OCI-M1 (cell line): ENCODE data around the gene ZCCHC8.
A peak's percentile ranks its signal among the peaks of the same experiment; 100 is the strongest.
"Not testable (repeated sequence)": the region's sequence is repeated elsewhere in the genome, so short reads cannot be mapped to it uniquely, and the experiment has no call there.

Source experiments
- DNase-seq: peaks from one replicate; lab custom pipeline; 2025; lab: John Stamatoyannopoulos, UW

The ZCCHC8 gene

DNA sequence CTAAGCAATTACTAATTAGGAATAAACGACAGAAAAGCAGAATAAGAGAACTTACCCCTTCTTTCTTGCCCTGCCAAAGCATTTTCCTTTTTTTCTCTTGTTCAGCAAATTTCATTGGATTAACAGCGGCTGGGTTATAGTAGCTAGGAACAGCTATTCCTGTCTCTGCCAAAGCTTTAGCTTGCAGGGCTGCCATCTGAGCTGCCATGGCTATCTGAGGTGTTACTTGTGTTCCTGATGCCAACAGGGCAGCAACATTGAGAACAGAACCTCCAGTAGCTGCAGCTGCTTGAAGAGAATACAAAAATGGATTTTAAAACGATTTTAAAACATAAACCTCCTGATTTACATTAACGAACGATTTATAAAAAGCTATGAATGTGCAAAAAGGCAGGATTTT lies 7.4 kb upstream of the ZCCHC8 start:
- no peak for DNase-seq

DNA sequence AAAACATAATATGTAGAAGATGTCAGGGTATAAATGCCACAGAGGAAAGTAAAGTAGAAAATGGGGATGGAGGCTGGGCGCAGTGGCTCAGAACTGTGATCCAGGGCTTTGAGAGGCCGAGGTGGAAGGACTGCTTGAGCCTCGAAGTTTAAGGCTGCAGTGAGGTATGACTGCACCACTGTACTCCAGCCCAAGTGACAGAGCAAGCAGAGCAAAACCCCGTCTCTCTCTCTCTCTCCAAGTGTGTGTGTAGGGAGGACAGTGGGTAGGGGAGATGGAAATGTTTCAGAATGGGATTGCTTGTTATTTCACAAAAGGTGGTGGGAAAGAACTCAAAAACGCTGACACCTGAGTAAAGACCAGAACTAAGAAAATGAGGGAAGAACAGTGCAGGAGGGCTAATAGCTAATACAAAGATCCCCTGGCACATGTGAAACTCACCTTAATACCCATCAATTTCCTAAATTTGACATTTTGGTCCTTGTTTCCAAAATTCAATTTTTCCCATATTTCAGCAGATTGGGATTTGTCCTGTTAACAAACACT lies 5.7 kb upstream of the ZCCHC8 start:
- no peak for DNase-seq

DNA sequence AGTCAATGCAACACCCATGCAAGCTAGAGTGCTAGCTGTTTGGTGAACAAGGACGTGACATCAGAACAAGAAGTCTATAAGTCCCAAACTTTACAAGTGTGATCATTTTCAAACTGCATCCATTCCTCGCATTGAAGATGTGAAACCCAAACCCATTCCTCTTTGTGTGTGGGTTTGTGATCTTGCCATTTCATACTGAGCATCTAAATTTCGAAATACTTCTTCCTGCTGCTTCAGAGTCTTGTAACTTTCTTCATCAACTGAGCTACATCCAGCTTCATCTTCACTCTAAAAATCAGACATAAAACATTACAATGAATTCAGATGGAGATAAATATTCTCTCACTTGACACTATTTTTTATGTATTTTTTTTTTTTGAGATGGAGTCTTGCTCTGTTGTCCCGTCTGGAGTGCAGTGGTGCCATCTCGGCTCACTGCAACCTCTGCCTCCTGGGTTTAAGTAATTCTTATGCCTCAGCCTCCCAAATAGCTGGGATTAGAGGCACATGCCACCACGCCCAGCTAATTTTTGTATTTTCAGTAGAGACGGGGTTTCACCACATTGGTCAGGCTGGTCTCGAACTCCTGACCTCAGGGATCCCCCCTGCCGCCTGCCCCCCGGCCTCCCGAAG lies 4.8 kb upstream of the ZCCHC8 start:
- no peak for DNase-seq

DNA sequence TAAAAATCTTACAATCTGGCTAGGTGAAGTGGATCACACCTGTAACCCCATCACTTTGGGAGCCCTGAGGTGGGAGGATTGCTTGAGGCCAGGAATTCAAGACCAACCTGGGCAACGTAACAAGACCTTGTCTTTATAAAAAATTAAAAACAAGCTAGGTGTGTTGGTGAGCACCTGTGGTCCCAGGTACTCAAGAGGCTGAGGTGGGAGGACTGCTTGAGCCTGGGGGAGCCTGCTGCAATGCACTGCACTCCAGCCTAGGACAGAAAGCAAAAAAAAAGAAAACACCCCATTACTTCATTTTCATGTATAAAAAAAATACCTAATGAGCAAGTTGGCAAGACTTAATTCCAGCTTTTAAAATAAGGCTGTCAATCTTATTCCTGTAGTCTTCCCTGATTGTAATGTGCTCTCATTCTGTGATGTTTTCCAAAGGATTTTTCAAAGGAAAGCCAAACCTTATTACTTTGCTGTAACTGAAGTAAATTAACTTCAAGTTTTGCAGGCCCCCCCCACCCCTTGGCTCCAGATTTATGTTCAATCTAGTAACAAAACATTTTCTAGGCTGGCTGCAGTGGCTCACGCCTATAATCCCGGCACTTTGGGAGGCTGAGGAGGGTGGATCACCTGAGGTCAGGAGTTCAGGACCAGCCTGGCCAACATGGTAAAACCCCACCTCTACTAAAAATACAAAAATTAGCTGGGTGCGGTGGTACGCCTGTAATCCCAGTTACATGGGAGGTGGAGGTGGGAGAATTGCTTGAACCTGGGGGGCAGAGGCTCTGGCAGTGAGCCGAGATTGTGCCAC lies 3.3 kb upstream of the ZCCHC8 start:
- no peak for DNase-seq

DNA sequence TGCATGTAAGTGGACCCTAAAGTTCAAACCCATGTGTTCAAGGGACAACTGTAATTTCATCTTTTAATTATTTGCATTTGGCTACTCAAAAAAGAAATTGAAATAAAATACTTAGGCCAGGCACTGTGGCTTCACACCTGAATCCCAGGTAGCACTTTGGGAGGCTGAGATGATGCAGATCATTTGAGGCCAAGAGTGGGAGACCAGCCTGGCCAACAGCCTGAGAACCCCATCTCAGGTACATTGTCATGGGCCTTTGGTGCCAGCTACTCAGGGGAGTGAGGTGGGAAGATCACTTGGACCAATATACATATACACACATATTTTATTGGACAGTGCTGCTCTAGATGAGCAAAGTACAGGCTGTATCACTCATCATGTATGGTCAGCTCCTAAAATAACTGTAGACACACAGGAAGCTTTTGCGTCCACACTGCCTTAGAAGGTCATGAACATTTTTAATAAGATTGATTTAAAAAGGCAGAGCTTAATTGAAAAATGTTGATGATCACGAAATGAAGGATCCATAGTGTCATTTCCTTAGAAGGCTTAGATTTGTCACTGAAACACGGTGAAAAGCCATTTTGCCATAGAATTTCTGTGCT lies 2.5 kb upstream of the ZCCHC8 start:
- peak; percentile 18 for DNase-seq

DNA sequence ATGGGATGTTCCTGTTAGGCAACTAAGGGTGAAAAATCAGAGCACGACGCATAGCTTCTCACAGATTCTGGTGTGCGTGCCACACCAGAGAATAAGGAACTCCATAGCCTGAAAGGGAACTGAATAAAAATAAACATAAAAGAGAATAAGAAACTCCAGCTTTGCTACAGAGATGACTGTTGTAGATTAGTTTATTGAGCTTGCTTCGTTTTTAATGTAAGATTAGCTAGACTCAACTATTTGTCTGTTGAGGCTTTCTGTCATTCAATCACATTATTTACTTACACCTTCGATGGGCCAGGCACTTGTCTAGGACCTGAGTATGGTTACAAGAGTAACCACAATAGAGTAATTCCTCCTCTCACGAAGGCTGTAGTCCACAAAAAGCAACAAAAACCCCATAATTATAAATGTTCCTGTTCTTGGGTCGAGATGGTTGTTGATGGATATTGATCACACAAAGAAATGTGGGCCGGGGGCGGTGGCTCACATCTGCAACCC lies 807 bp upstream of the ZCCHC8 start:
- no peak for DNase-seq

DNA sequence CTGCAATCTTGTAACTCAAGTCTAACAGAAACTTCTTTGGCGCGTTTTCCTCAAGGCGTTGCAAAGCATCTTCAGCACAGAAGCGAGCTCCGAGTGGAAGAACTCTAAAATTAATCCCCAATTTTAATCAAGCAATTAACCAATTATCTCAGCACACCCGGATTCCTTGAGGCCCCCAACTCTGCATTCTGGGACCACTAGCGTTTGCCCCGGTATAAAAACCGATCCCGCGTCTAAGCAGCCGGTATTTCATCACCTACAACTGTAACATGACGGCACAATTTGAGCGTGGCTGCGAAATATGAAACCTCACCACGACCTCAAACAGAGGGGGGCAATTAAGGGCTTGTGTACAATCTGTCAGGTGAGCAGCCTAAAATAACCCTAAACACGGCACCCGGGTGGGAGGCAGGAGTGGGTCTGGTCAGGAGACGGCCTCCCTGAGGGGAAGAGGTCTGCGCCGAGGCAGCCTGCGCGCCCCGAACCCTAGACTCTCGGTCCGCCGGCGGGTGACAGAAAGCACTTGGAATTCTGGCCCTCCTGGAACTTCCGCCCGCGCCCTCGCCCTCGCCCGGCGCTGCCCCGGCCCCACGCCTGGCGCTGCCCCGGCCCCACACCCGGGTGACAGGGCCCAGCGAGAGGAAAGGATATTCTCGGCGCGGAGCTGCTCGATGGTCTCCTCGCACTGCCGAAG lies 594 bp downstream of the ZCCHC8 start:
- peak; percentile 78 for DNase-seq

DNA sequence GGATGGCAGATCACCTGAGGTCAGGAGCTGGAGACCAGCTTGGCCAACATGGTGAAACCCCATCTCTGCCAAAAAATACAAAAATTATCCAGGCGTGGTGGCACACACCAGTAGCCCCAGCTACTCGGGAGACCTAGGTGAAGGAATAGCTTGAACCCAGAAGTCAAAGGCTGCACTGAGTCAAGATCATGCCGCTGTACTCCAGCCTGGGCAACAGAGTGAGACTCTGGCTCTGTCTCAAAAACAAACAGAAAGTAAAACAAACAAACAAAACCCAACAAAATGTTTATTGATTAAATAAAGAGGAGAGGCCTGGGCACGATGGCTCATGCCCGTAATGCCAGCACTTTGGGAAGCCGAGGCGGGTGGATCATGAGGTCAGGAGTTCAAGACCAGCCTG lies 5.5 kb downstream of the ZCCHC8 start:
- DNase-seq: no peak

DNA sequence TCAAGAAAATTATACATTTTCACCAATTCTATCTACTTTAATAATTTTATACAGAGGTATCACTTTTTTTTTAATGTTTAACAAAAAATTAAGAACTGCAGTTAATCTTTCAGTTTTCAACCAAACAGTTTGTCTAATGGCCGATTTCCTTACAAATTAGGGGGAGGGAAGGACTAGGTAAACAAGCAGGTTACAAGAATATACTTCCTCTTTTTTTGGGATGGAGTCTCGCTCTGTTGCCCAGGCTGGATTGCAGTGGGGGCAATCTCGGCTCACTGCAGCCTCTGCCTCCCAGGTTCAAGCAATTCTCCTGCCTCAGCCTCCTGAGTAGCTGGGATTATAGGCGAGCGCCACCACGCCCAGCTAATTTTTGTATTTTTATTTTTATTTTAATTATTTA lies 7.5 kb downstream of the ZCCHC8 start:
- not testable (repeated sequence) for DNase-seq

DNA sequence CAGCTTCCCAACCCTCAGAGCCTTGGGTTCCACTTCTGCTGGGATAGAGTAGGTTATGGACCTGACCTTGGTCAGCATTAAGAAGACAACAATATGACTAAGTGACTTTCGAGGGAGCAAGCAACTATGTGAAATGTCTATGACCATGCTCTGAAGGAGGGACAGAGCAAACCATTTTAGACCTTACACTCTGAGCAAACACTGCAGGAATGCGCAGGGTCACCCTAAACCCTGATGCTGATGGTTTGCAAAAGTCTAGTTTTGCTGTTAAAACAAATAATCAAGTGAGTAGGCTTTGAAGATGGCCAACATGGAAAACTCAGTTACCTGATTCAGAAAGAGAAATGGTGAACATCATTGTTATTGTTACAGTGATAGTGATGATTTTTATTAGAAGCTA lies 8.7 kb downstream of the ZCCHC8 start:
- DNase-seq: no peak

DNA sequence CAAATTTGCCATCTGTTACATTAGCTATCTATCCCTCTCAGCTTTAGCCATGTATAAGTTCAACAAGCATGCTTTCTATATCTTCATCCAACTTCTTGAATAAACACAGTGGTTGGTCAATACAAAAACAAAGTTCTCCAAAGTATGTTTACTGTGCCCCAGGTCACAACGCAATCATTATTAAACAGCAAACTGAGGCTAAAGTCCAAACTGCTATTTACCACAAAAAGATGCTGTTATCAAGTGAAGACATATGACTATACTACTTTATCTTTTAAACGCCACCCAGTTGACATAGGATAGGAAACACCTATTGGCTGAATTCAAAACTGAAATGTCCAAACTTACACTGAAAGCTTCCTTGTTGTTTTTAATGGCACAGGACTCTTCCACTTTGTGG lies 11.7 kb downstream of the ZCCHC8 start:
- peak; percentile 42 for DNase-seq

DNA sequence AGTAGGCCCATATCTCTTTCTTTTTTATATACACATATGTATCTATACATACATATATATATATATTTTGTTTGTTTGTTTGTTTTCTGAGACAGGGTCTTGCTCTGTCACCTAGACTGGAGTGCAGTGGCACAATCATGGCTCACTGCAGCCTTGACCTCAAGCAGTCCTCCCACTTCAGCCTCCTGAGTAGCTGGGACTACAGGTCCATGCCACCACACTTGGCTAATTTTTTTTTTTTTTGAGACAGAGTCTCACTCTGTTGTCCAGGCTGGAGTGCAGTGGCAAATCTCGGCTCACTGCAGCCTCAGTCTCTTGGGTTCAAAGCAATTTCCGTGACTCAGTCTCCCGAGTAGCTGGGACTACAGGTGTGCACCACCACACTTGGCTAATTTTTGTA lies 12.9 kb downstream of the ZCCHC8 start:
- not testable (repeated sequence) for DNase-seq

DNA sequence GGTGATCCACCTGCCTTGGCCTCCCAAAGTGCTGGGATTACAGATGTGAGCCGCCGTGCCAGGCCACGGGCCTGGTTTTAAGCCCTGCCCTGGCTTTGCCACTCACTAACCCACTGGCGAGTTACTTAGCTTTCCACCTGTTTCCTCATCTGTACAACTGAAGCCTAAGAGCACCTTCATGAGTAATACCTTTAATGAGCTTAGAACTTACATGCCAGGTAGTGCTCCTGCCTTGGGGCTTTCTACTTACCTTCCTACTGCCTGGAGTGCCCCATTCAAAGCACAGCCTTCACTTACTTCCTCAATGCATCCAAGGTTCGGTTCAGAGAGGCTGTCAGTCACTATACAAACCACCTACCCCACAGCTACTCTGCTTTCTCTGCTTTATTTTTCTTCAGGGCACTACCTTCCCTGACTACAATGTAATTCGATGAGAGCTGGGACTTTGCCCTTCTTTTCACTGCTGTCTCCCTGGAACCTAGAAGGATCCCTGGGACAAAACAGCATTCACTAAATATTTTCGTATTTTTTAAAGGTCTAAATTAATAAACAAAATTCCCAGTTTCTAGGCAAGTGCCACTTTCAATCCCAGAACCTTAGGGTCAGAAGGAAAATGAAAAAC lies 13.8 kb downstream of the ZCCHC8 start:
- DNase-seq: no peak

DNA sequence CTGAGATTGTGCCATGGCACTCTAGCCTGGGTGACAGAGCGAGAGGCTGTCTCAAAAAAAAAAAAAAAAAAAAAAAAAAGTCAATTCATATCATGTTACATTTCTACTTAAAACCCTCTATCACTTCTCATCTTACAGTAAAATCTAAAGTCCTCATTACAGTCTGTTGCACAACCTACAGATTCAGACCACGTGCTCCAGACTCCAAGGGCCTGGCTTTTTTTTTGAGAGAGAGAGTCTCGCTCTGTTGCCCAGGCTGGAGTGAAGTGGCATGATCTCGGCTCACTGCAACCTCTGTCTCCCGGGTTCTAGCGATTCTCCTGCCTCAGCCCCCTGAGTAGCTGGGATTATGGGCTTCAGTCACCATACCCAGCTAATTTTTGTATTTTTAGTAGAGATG lies 14.4 kb downstream of the ZCCHC8 start:
- DNase-seq: peak; percentile 12

DNA sequence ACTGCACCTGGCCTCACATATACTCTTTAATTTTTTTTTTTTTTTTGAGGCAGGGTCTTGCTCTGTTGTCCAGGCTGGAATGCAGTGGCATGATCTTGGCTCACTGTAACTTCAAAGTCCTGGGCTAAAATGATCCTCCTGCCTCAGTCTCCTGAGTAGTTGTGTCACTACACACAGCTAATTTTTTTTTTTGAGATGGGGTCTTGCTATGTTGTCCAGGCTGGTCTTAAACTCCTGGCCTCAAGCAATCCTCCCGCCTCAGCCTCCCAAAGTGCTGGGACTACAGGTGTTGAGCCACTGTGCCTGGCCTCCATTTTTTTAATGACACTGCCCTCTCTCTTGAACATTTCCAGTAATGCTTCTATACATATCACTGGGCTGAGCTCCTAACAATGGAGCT lies 16.3 kb downstream of the ZCCHC8 start:
- DNase-seq: not testable (repeated sequence)

DNA sequence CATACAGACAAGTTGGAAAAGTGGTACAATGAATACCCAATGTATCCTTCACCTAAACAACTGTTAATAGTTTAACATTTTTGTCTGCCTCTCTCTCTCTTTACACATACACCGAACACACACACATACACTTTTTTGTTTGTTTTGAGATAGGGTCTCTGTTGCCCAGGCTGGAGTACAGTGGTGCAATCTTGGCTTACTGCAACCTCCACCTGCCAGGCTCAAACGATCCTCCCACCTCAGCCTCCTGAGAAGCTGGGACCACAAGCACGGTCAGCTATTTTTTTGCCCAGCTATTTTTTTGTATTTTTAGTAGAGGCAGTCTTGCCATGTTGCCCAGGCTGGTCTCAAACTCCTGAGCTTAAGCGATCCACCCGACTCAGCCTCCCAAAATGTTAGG lies 16.8 kb downstream of the ZCCHC8 start:
- DNase-seq: no peak

DNA sequence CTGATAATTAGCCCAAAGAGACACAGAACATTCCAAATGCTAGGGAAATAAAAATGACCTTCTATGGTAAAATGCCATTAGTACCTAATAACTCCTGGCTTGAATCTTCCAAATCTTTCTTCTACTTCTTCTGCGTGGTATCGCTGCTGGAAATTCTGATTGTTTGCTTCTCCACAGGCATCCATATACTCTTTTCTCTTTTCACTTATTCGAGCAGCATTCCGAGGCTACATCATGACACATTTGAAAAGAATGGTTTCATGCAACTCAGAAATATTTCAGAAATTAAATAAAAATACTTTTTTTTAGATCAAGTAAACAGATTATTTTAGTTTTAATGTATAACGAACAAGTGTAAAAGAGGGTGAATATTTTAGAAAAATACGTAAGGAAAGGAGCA lies 18.9 kb downstream of the ZCCHC8 start:
- no peak for DNase-seq

DNA sequence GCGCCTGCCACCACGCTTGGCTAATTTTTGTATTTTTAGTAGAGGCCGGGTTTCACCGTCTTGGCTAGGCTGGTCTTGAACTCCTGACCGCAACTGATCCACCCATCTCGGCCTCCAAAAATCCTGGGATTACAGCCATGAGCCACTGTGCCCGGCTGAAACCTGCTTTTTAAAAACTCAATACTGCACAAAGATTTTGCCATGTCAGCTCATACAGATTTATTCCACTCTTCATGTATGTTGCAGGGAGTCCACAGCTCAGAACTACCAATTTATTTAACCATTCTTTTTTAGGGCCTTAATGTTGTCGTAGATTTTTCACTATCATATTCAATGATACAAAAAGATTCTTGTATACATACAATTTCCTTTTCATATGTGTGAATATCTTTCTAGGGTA lies 20.0 kb downstream of the ZCCHC8 start:
- DNase-seq: no peak

DNA sequence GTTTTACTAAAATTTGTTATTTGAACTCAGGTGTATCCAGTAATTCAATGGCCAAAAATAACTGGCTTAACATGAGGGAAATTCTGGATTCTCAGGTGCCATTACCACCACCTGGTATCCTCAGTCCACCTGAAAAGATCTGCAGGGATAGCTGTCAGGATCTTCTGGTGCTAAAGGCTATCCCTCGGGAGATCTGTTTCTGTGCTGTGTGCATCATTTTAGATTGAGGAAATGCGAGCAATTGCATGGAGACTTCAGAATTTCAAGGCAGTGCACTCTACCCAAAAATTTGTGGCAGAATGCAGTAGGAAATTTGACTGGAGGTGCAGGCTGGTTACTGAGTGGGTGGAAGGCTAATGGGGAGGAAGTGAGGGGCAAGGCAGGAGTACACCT lies 26.4 kb downstream of the ZCCHC8 start:
- DNase-seq: no peak

DNA sequence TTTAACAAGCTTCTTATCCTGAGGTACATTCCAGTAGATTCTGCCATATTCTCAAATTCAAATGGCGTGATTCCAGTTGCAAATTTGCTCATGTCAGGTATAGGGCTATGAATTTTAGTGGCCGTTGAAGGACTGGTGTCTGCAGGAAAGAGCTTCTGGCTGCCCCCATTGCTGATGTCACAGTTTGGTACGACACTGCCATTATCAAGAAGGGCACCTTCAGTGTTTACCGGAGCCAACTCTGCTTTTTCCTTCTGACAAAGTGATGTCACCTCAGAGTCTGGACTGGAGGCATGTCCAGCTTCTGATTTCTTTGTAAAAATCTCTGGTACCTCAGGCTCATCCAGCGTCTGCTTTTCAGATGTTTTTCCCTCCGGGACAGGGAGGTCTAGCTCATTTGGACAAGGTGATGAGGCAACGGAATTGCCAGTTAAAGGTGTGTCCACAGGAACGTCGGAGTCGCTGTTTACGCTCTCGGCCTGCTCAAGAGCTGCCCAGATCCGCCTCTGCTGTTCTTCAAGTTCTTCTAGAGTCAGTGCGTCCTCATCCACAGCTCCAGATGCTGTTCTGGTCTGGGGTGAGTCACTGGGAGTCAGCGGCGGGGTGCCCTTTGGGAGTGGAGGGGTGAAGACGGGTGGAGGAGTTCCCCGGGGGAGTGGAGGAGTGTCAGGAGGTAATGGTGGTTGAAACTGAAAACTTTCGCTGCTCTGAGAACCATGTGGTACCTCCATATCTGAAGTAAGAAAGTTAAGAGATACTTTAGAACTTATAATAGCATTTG lies 27.0 kb downstream of the ZCCHC8 start:
- DNase-seq: no peak
